ENCODE results near the gene PSTPIP1. TPM values are rescaled to one million over a fixed set of nuclear protein-coding genes. Genes with fewer than 3 reads are reported as not detected.

PSTPIP1 gene
- total and polyA plus RNA-seq, 10 of the 15 experiments (the other 5 are each of a cell fraction or from before 2014, with no cell fraction given) = 0.50 to 29.3 (median 14.5) TPM

- DNase-seq (ENCODE audit: low read depth, low spot score) (no peak), FAIRE-seq (no peak), ATAC-seq (no peak)
- no peaks in the 10 kb centered on the region for H4K20me1 ChIP-seq (ENCODE audit: control insufficient read depth, insufficient read depth)
- POLR2A ChIA-PET = interaction anchor here (1.4 kb wide), 1 partner anchor 11 kb away, joined by 6 read pairs; no protein-coding TSS in a partner anchor
- no peak overlapping the region for H3K4me3 ChIP-seq
- H2AFZ ChIP-seq (ENCODE audit: control insufficient read depth, low read depth, low read length) = no peak overlapping the region
- RAD21 ChIA-PET (ENCODE audit: unreplicated experiment) = interaction anchor here (1.1 to 15.6 kb wide), 5 partner anchors 9 to 48 kb away, joined by 4 to 259 read pairs (median 9); no protein-coding TSS in a partner anchor
- H3K9ac ChIP-seq (ENCODE audit: control insufficient read depth, insufficient read depth, low read length) = no peak overlapping the region
- TF ChIP-seq HDGF (IDR thresholded peaks at IDR 0.05) (no peak), ZNF622 (IDR thresholded peaks at IDR 0.05) (no peak), RCOR1 (conservative IDR thresholded peaks at IDR 0.05; ENCODE audit: low read depth, low read length) (no peak), KAT2A (conservative IDR thresholded peaks at IDR 0.05; ENCODE audit: control insufficient read depth, low read depth, low read length) (no peak), BCL11A (IDR thresholded peaks at IDR 0.05; ENCODE audit: low read depth, low read length) (no peak), ZBED1 (IDR thresholded peaks at IDR 0.05; ENCODE audit: borderline replicate concordance) (no peak), MEF2B (IDR thresholded peaks at IDR 0.05; ENCODE audit: partially characterized antibody, poor library complexity, severe bottlenecking) (no peak), PML (IDR thresholded peaks at IDR 0.05; ENCODE audit: low read length) (no peak), CHD4 (IDR thresholded peaks at IDR 0.05) (no peak), CTCF (IDR thresholded peaks at IDR 0.05 in 2 of 3, conservative IDR thresholded peaks at IDR 0.05 in 1 of 3; ENCODE audit: control insufficient read depth in 2 of 3, extremely low read depth in 1 of 3, insufficient read depth in 1 of 3, low read depth in 3 of 3, low read length in 3 of 3) (no peak), RB1 (IDR thresholded peaks at IDR 0.05; ENCODE audit: borderline replicate concordance) (no peak), ETV6 (conservative IDR thresholded peaks at IDR 0.05 in 1 of 2, IDR thresholded peaks at IDR 0.05 in 1 of 2; ENCODE audit: borderline replicate concordance in 1 of 2, low read depth in 1 of 2) (no peak), MYB (IDR thresholded peaks at IDR 0.05; ENCODE audit: borderline replicate concordance, low read depth, low read length) (no peak), STAT1 (conservative IDR thresholded peaks at IDR 0.05) (no peak), ZBTB33 (IDR thresholded peaks at IDR 0.05) (no peak)
- H3K27me3 ChIP-seq (replicated peaks in 1 of 2; ENCODE audit: control insufficient read depth in 2 of 2, insufficient read depth in 2 of 2, low read length in 1 of 2) = no peaks in the 10 kb centered on the region; a peak in 1 of 4 replicates
- H3K4me2 ChIP-seq (ENCODE audit: control insufficient read depth, insufficient read depth) = no peak overlapping the region
- H3K27ac ChIP-seq (ENCODE audit: control insufficient read depth, insufficient read depth) = no peak overlapping the region
- in situ Hi-C loops (cut with MboI) = no loop called here
- SMC1A ChIA-PET (ENCODE audit: uncharacterized antibody, unreplicated experiment) = interaction anchor here (0.6 to 12.7 kb wide), 7 partner anchors 9 to 1153 kb away, joined by 3 to 99 read pairs (median 3); partner anchors contain the start of gene PSTPIP1
- 72% methylated on average over 6 of the region's 6 CpGs for WGBS (ENCODE audit: insufficient coverage, insufficient replicate concordance, low lambda C conversion rate, missing lambda C conversion rate)
- H3K79me2 ChIP-seq (ENCODE audit: control insufficient read depth, insufficient read depth, low read length) = no peaks in the 10 kb centered on the region
- intact Hi-C loops (cut with micrococcal nuclease; ENCODE audit: unreplicated experiment) = loop anchor here (10.0 kb wide), 1 partner anchor 202 kb away; no protein-coding TSS in a partner anchor
- H3K4me1 ChIP-seq (ENCODE audit: control insufficient read depth, insufficient read depth, low read length) = peaks cover 17% of the 10 kb centered on the region
- no TSS peak for BruUV-seq (replicated peaks)
- H3K36me3 ChIP-seq (ENCODE audit: control insufficient read depth in 2 of 2, insufficient read depth in 2 of 2, low read length in 1 of 2) = no peaks in the 10 kb centered on the region
- no peaks in the 10 kb centered on the region; the same call in 2 of the 3 replicates for H3K9me3 ChIP-seq (replicated peaks; ENCODE audit: control insufficient read depth, insufficient read depth, low read length)
- CTCF ChIA-PET = interaction anchor here (0.6 to 16.6 kb wide), 4 partner anchors 9 to 55 kb away, joined by 3 to 483 read pairs (median 17); no protein-coding TSS in a partner anchor
Observed at GRCh38 chr15:76982756-76983155, 12.2 kb upstream of the PSTPIP1 start.
